Measurements from ENCODE around the gene SFSWAP. TPM values are rescaled to one million over a fixed set of nuclear protein-coding genes. Genes with fewer than 3 reads are reported as not detected.
"Not testable (repeated sequence)": the region's sequence is repeated elsewhere in the genome, so short reads cannot be mapped to it uniquely, and the experiment has no call there.

SFSWAP gene
- total RNA-seq, 2 donors from 2014 or later: 27.3 to 29.2 TPM

GRCh38 chr12:131677699-131678098 lies 33.2 kb upstream of the SFSWAP start:
- DNase-seq (ENCODE audit: low spot score): no peak
- intact Hi-C loops (cut with DNase I): no loop called here

- DNase-seq (ENCODE audit: low spot score); intact Hi-C loops (cut with DNase I): not testable (repeated sequence)
Observed at GRCh38 chr12:131678389-131679181, 32.3 kb upstream of the SFSWAP start.

GRCh38 chr12:131679186-131679585 lies 31.7 kb upstream of the SFSWAP start:
- DNase-seq (ENCODE audit: low spot score); intact Hi-C loops (cut with DNase I): not testable (repeated sequence)

GRCh38 chr12:131679816-131680215 lies 31.1 kb upstream of the SFSWAP start:
- intact Hi-C loops (cut with DNase I); DNase-seq (ENCODE audit: low spot score): not testable (repeated sequence)

- intact Hi-C loops (cut with DNase I); DNase-seq (ENCODE audit: low spot score): not testable (repeated sequence)
Observed at GRCh38 chr12:131680392-131681256, 30.3 kb upstream of the SFSWAP start.

- no peak for DNase-seq (ENCODE audit: low spot score)
- intact Hi-C loops (cut with DNase I): no loop called here
Observed at GRCh38 chr12:131681257-131681620, 29.7 kb upstream of the SFSWAP start.

- intact Hi-C loops (cut with DNase I): not testable (repeated sequence)
- DNase-seq (ENCODE audit: low spot score): peak; percentile 95
Observed at GRCh38 chr12:131681746-131682509, 29.0 kb upstream of the SFSWAP start.

- DNase-seq (ENCODE audit: low spot score): no peak
- intact Hi-C loops (cut with DNase I): no loop called here
Observed at GRCh38 chr12:131682510-131682895, 28.4 kb upstream of the SFSWAP start.

GRCh38 chr12:131683266-131684014 lies 27.4 kb upstream of the SFSWAP start:
- no peak for DNase-seq (ENCODE audit: low spot score)
- intact Hi-C loops (cut with DNase I): no loop called here

- intact Hi-C loops (cut with DNase I): no loop called here
- DNase-seq (ENCODE audit: low spot score): no peak
Observed at GRCh38 chr12:131684015-131684725, 26.7 kb upstream of the SFSWAP start.

- intact Hi-C loops (cut with DNase I): no loop called here
- no peak for DNase-seq (ENCODE audit: low spot score)
Observed at GRCh38 chr12:131687346-131688125, 23.4 kb upstream of the SFSWAP start.

- DNase-seq (ENCODE audit: low spot score): no peak
- intact Hi-C loops (cut with DNase I): no loop called here
Observed at GRCh38 chr12:131688131-131688844, 22.6 kb upstream of the SFSWAP start.

GRCh38 chr12:131688845-131689154 lies 22.1 kb upstream of the SFSWAP start:
- no peak for DNase-seq (ENCODE audit: low spot score)
- intact Hi-C loops (cut with DNase I): no loop called here

GRCh38 chr12:131690320-131690719 lies 20.6 kb upstream of the SFSWAP start:
- intact Hi-C loops (cut with DNase I): no loop called here
- no peak for DNase-seq (ENCODE audit: low spot score)

GRCh38 chr12:131692431-131692830 lies 18.5 kb upstream of the SFSWAP start:
- intact Hi-C loops (cut with DNase I): no loop called here
- DNase-seq (ENCODE audit: low spot score): no peak

- intact Hi-C loops (cut with DNase I): no loop called here
Observed at GRCh38 chr12:131693149-131693548, 17.7 kb upstream of the SFSWAP start.

GRCh38 chr12:131694116-131694838 lies 16.6 kb upstream of the SFSWAP start:
- DNase-seq (ENCODE audit: low spot score): no peak
- intact Hi-C loops (cut with DNase I): no loop called here

More at GRCh38 chr12:131693149-131693548, 17.7 kb upstream of the SFSWAP start:
- DNase-seq (ENCODE audit: low spot score): no peak
